Endodermal cell (in vitro differentiated cells): ENCODE data around the gene SPAG6. TPM values are rescaled to one million over a fixed set of nuclear protein-coding genes. Genes with fewer than 3 reads are reported as not detected.

Source experiments
- DNase-seq: peaks from one replicate; pipeline ENCODE4 v3.0.0-alpha.2; 2017
- H3K27ac ChIP-seq: 2 replicates; pipeline ENCODE4 v1.5.1; 2013; ENCODE audit warnings: mild to moderate bottlenecking, low read depth, low read length, moderate library complexity
- H3K27me3 ChIP-seq: 2 replicates; pipeline ENCODE4 v1.6.1; 2013; ENCODE audit warnings: mild to moderate bottlenecking, low read length, moderate library complexity; ENCODE audit not compliant: insufficient read depth, control insufficient read depth, poor library complexity, severe bottlenecking
- H3K36me3 ChIP-seq: 2 replicates; pipeline ENCODE4 v1.7.0; 2013; ENCODE audit warnings: mild to moderate bottlenecking, low read length, moderate library complexity; ENCODE audit not compliant: control insufficient read depth, insufficient read depth
- H3K4me1 ChIP-seq: one replicate; pipeline ENCODE4 v1.7.0; 2013; ENCODE audit warnings: low read length; ENCODE audit not compliant: control insufficient read depth, insufficient read depth
- H3K4me3 ChIP-seq: 2 replicates; pipeline ENCODE4 v1.5.1; 2013; ENCODE audit warnings: mild to moderate bottlenecking, low read length, moderate library complexity
- H3K9ac ChIP-seq: 2 replicates; pipeline ENCODE4 v1.6.1; 2013; ENCODE audit warnings: mild to moderate bottlenecking, low read length, moderate library complexity; ENCODE audit not compliant: poor library complexity, severe bottlenecking; ENCODE audit errors: extremely low read depth
- H3K9me3 ChIP-seq: 2 replicates; pipeline ENCODE4 v1.6.1; 2013; ENCODE audit warnings: mild to moderate bottlenecking, low read length, moderate library complexity; ENCODE audit not compliant: control insufficient read depth
- H3K27ac Mint-ChIP-seq: 2 replicates; pipeline ENCODE4 v1.8.0; 2020; ENCODE audit warnings: mixed read lengths
- H3K27me3 Mint-ChIP-seq: 2 replicates; pipeline ENCODE4 v1.8.0; 2021; ENCODE audit warnings: mild to moderate bottlenecking, mixed read lengths; ENCODE audit not compliant: insufficient read depth
- H3K36me3 Mint-ChIP-seq: 2 replicates; pipeline ENCODE4 v1.8.0; 2020; ENCODE audit warnings: low read depth, mixed read lengths
- H3K4me1 Mint-ChIP-seq: 2 replicates; pipeline ENCODE4 v1.8.0; 2020; ENCODE audit warnings: mixed read lengths
- H3K4me3 Mint-ChIP-seq: 2 replicates; pipeline ENCODE4 v1.8.0; 2020; ENCODE audit warnings: mild to moderate bottlenecking, moderate library complexity, mixed read lengths
- H3K9me3 Mint-ChIP-seq: 2 replicates; pipeline ENCODE4 v1.8.0; 2020; ENCODE audit warnings: mild to moderate bottlenecking, mixed read lengths
- CTCF ChIP-seq: fragments of 200-600 bp; sonication (generic); conservative IDR thresholded peaks from 2 replicates; pipeline ENCODE4 v1.5.0; 2021; ENCODE audit warnings: antibody characterized with exemption, mild to moderate bottlenecking
- WGBS, 2 experiments: methylation state at CpG; one replicate each; pipeline versions ENCODE4 v1.1.5 to v1.1.7; 2013; ENCODE audit warnings: missing lambda C conversion rate in 2 of 2, mixed read lengths in 1 of 2; ENCODE audit not compliant: insufficient coverage in 1 of 2, insufficient read length in 1 of 2; 5-methylcytosine and 5-hydroxymethylcytosine counted together
- total RNA-seq, 2 donors: library from RNA; stranded (reverse); fragmentation: NEBNext Ultra II Directional in 1 of 2; extraction: Animal tissue kit (Norgen Biotek cat#: 25700) in 1 of 2; gene quantifications; 2 replicates in 1 of 2; 3 replicates in 1 of 2; pipeline ENCODE4 v1.2.1, GENCODE V29; 2021

SPAG6 gene
- total RNA-seq, 2 donors from 2014 or later = 1.1 to 2.1 TPM

- no peak overlapping the region for H3K9ac ChIP-seq
- Mint-ChIP-seq H3K4me1 (no peaks in the 10 kb centered on the region), H3K36me3 (no peaks in the 10 kb centered on the region), H3K27ac (no peak overlapping the region), H3K9me3 (no peaks in the 10 kb centered on the region), H3K27me3 (no peaks in the 10 kb centered on the region), H3K4me3 (no peak overlapping the region)
- no peak for TF ChIP-seq CTCF
- H3K4me1 ChIP-seq = no peaks in the 10 kb centered on the region
- H3K27ac ChIP-seq = no peak overlapping the region
- no peaks in the 10 kb centered on the region for H3K36me3 ChIP-seq
- H3K9me3 ChIP-seq = no peaks in the 10 kb centered on the region
- no peak for DNase-seq
- H3K27me3 ChIP-seq = no peaks in the 10 kb centered on the region
- H3K4me3 ChIP-seq = no peak overlapping the region
Observed at GRCh38 chr10:22366435-22366703, 21.1 kb downstream of the SPAG6 start.

GRCh38 chr10:22366771-22367170, 21.5 kb downstream of the SPAG6 start:
- no peak for TF ChIP-seq CTCF
- Histone ChIP-seq H3K4me3 (no peak overlapping the region), H3K9me3 (no peaks in the 10 kb centered on the region), H3K36me3 (no peaks in the 10 kb centered on the region), H3K9ac (no peak overlapping the region), H3K27ac (no peak overlapping the region), H3K27me3 (no peaks in the 10 kb centered on the region), H3K4me1 (no peaks in the 10 kb centered on the region)
- Mint-ChIP-seq H3K9me3 (no peaks in the 10 kb centered on the region), H3K27ac (no peak overlapping the region), H3K27me3 (no peaks in the 10 kb centered on the region), H3K4me1 (no peaks in the 10 kb centered on the region), H3K4me3 (no peak overlapping the region), H3K36me3 (no peaks in the 10 kb centered on the region)
- WGBS, 2 experiments = 39% methylated on average over 2 of the region's 2 CpGs; no CpG with 5 or more reads in 1 of the 2 experiments
- DNase-seq = no peak

GRCh38 chr10:22367471-22367870, 22.2 kb downstream of the SPAG6 start:
- no peak overlapping the region for H3K9ac ChIP-seq
- Mint-ChIP-seq H3K4me1 (no peaks in the 10 kb centered on the region), H3K36me3 (no peaks in the 10 kb centered on the region), H3K9me3 (no peaks in the 10 kb centered on the region), H3K4me3 (no peak overlapping the region), H3K27me3 (no peaks in the 10 kb centered on the region), H3K27ac (no peak overlapping the region)
- no peak for DNase-seq
- no peaks in the 10 kb centered on the region for H3K36me3 ChIP-seq
- no peaks in the 10 kb centered on the region for H3K9me3 ChIP-seq
- no peaks in the 10 kb centered on the region for H3K27me3 ChIP-seq
- no peak overlapping the region for H3K27ac ChIP-seq
- TF ChIP-seq CTCF = no peak
- H3K4me1 ChIP-seq = no peaks in the 10 kb centered on the region
- H3K4me3 ChIP-seq = no peak overlapping the region
- no CpG with 5 or more reads among the region's 1 CpG for WGBS, 2 experiments
